HepG2 (cell line): Measurements from ENCODE around the gene OSGIN1. TPM values are rescaled to one million over a fixed set of nuclear protein-coding genes. Genes with fewer than 3 reads are reported as not detected.

Experiments
- ATAC-seq: fragments of 200-7000 bp; cut with Tn5 transposase; 3 replicates; pipeline ENCODE4 v1.9.1; 2020; ENCODE audit warnings: mild to moderate bottlenecking, moderate library complexity
- BruUV-seq: library from RNA; stranded (reverse); fragments of 400-500 nt; replicated peaks from 2 replicates; lab custom pipeline; 2021; lab: Mats Ljungman, UMichigan
- CTCF ChIA-PET: fragments of 300-600 bp; formaldehyde crosslinking; extraction: SDS; loops from one replicate; lab custom pipeline; 2021; ENCODE audit warnings: low total read pairs, inconsistent platforms, low intra/inter-chr PET ratio; lab: Yijun Ruan, JAX
- POLR2A ChIA-PET: fragments of 350-600 bp; sonication (Branson Sonifier 250); formaldehyde crosslinking; loops from one replicate; lab custom pipeline; 2020; ENCODE audit warnings: antibody characterized with exemption, inconsistent platforms; lab: Yijun Ruan, JAX
- DNase-seq: peaks from one replicate; pipeline ENCODE4 v3.0.0-alpha.2; 2015; ENCODE audit warnings: low spot score
- FAIRE-seq: peaks from 3 replicates; lab custom pipeline; 2011; peaks lifted over from hg19 to GRCh38; lab: Jason Lieb, UNC
- H2AFZ ChIP-seq: one replicate; pipeline ENCODE4 v1.6.1; 2011; ENCODE audit warnings: low read length, inconsistent platforms
- H3K27ac ChIP-seq: fragments of 300-600 bp; 3 replicates; pipeline ENCODE4 v1.8.0; 2011; ENCODE audit warnings: mixed run types, mild to moderate bottlenecking, mixed read lengths, low read length, inconsistent platforms; ENCODE audit not compliant: insufficient read depth; ENCODE audit errors: extremely low read length
- H3K27me3 ChIP-seq, 2 experiments: fragments of 200-600 bp in 1 of 2; 2 replicates in 1 of 2; 3 replicates in 1 of 2; pipeline versions ENCODE4 v1.6.0 to v1.8.0; 2011; ENCODE audit warnings: low read length in 2 of 2, mild to moderate bottlenecking in 2 of 2, moderate library complexity in 2 of 2, inconsistent platforms in 1 of 2; ENCODE audit not compliant: insufficient read depth in 2 of 2, control insufficient read depth in 1 of 2
- H3K36me3 ChIP-seq, 2 experiments: fragments of 200-600 bp in 1 of 2; replicated peaks in 1 of 2; 2 replicates in 1 of 2; 3 replicates in 1 of 2; pipeline versions ENCODE4 v1.5.1 to v1.8.0; 2011; ENCODE audit warnings: low read length in 2 of 2, inconsistent platforms in 1 of 2; ENCODE audit not compliant: insufficient read depth in 2 of 2, control insufficient read depth in 1 of 2
- H3K4me1 ChIP-seq: 2 replicates; pipeline ENCODE4 v1.5.1; 2012; ENCODE audit warnings: low read length, inconsistent platforms; ENCODE audit not compliant: insufficient read depth
- H3K4me2 ChIP-seq: 2 replicates; pipeline ENCODE4 v1.6.0; 2011; ENCODE audit warnings: low read depth, low read length, inconsistent platforms
- H3K4me3 ChIP-seq, 3 experiments: fragments of 200-600 bp in 1 of 3; sonication (generic), shearing (Covaris generic) in 1 of 3; replicated peaks in 1 of 3; 2 replicates each; pipeline ENCODE4 v1.5.1; 2011 to 2016; ENCODE audit warnings: low read length in 3 of 3, inconsistent platforms in 2 of 3, low read depth in 2 of 3, mild to moderate bottlenecking in 2 of 3, control low read depth in 1 of 3, mixed read lengths in 1 of 3; ENCODE audit not compliant: insufficient read depth in 1 of 3
- H3K79me2 ChIP-seq: one replicate; pipeline ENCODE4 v1.6.1; 2011; ENCODE audit warnings: low read length, inconsistent platforms; ENCODE audit not compliant: insufficient read depth
- H3K9ac ChIP-seq: 2 replicates; pipeline ENCODE4 v1.6.0; 2011; ENCODE audit warnings: mild to moderate bottlenecking, low read depth, low read length, inconsistent platforms; ENCODE audit not compliant: insufficient read depth
- H3K9me3 ChIP-seq: 2 replicates; pipeline ENCODE4 v1.5.1; 2012; ENCODE audit warnings: mild to moderate bottlenecking, low read length
- H4K20me1 ChIP-seq: 2 replicates; pipeline ENCODE4 v1.6.0; 2011; ENCODE audit warnings: inconsistent platforms, mild to moderate bottlenecking, low read length, moderate library complexity; ENCODE audit not compliant: insufficient read depth
- ARHGAP35 ChIP-seq: sonication (generic); formaldehyde crosslinking; IDR thresholded peaks from 2 replicates; pipeline ENCODE4 v1.9.0; 2022; ENCODE audit warnings: mild to moderate bottlenecking, inconsistent platforms, moderate library complexity, missing genetic modification reagents, borderline replicate concordance
- CREB1 ChIP-seq, 2 experiments: fragments of 450-650 bp in 1 of 2; IDR thresholded peaks; 2 replicates each; pipeline ENCODE4 v1.6.1; 2016 to 2017; ENCODE audit warnings: control low read depth in 1 of 2, mild to moderate bottlenecking in 1 of 2, missing compliant biosample characterization in 1 of 2, missing genetic modification characterization in 1 of 2
- HNF4G ChIP-seq, 2 experiments: sonication (generic) in 1 of 2; formaldehyde crosslinking in 1 of 2; IDR thresholded peaks; 2 replicates each; pipeline versions ENCODE4 v1.4.0 to v1.6.1; 2011 to 2020; ENCODE audit warnings: borderline replicate concordance in 2 of 2, low read depth in 2 of 2, mild to moderate bottlenecking in 2 of 2, low read length in 1 of 2, missing genetic modification reagents in 1 of 2, moderate library complexity in 1 of 2
- TCF12 ChIP-seq, 2 experiments: fragments of 450-650 bp in 1 of 2; sonication (generic) in 1 of 2; formaldehyde crosslinking in 1 of 2; IDR thresholded peaks; 2 replicates each; pipeline versions ENCODE4 v1.6.1 to v1.8.0; 2017 to 2022; ENCODE audit warnings: antibody characterized with exemption in 1 of 2, mild to moderate bottlenecking in 1 of 2, missing genetic modification reagents in 1 of 2, moderate library complexity in 1 of 2
- ZNF562 ChIP-seq: sonication (generic); formaldehyde crosslinking; IDR thresholded peaks from 2 replicates; pipeline ENCODE4 v1.8.0; 2022; ENCODE audit warnings: missing genetic modification reagents, borderline replicate concordance
- ZNF577 ChIP-seq: sonication (generic); formaldehyde crosslinking; IDR thresholded peaks from 2 replicates; pipeline ENCODE4 v1.4.0; 2020; ENCODE audit warnings: mild to moderate bottlenecking, low read depth, missing genetic modification reagents, borderline replicate concordance
- WGBS: methylation state at CpG from one replicate; pipeline ENCODE4 v1.1.6; 2017; ENCODE audit warnings: low lambda C conversion rate; 5-methylcytosine and 5-hydroxymethylcytosine counted together
- in situ Hi-C: cut with HindIII; loops from 2 replicates; pipeline ENCODE4 v1.10.0; 2017; ENCODE audit warnings: low pct_unique_long_range_greater_than_20kb; ENCODE audit not compliant: extremely low pct_ligation_motif_present
- intact Hi-C: fragments of 100-400 bp; cut with micrococcal nuclease; formaldehyde crosslinking; loops from one replicate; pipeline ENCODE4 v1.10.0; 2022; ENCODE audit not compliant: unreplicated experiment
- polyA plus RNA-seq, 8 experiments: library from polyadenylated mRNA; depleted of rRNA in 3 of 8; stranded (reverse) in 7 of 8; unstranded in 1 of 8; fragments of >200 nt; fragmentation: Illumina TruSeq in 4 of 8; extraction: Trizol in 4 of 8; gene quantifications; 2 replicates each; pipeline versions ENCODE4 v1.2.1 to v1.2.3, GENCODE V29; 2011 to 2016; ENCODE audit warnings: low read depth in 4 of 8, missing spikeins in 1 of 8, mixed read lengths in 1 of 8; ENCODE audit not compliant: insufficient read depth in 1 of 8
- total RNA-seq, 5 experiments: library from RNA; depleted of rRNA; stranded (reverse); fragments of >200 nt; fragmentation: Illumina TruSeq; extraction: Trizol; gene quantifications; 2 replicates each; pipeline ENCODE4 v1.2.3, GENCODE V29; 2016; ENCODE audit warnings: low read depth in 1 of 5
- TF ChIP-seq, protein P1 (sequence below): sonication (generic); formaldehyde crosslinking; conservative IDR thresholded peaks from 2 replicates; pipeline ENCODE4 v1.8.0; 2022; ENCODE audit warnings: low read depth, missing genetic modification reagents
- TF ChIP-seq, protein P2 (sequence below): sonication (generic); formaldehyde crosslinking; IDR thresholded peaks from 2 replicates; pipeline ENCODE4 v1.5.1; 2020; ENCODE audit warnings: missing genetic modification reagents, mild to moderate bottlenecking, borderline replicate concordance
- TF ChIP-seq, protein P3 (sequence below): sonication (generic); formaldehyde crosslinking; IDR thresholded peaks from 2 replicates; pipeline ENCODE4 v1.9.0; 2021; ENCODE audit warnings: missing genetic modification reagents, borderline replicate concordance

Gene OSGIN1
- total and polyA plus RNA-seq, 2 of the 13 experiments (the other 11 are each of a cell fraction or from before 2014, with no cell fraction given) = 20.5 to 27.1 TPM

GRCh38 chr16:83912519-83913244, 40.4 kb upstream of the OSGIN1 start:
- FAIRE-seq (no peak), DNase-seq (no peak), ATAC-seq (no peak)
- no peaks in the 10 kb centered on the region for H3K27me3 ChIP-seq
- no peak overlapping the region for H3K4me3 ChIP-seq
- H3K4me2 ChIP-seq = no peak overlapping the region
- H3K4me1 ChIP-seq = no peaks in the 10 kb centered on the region
- H2AFZ ChIP-seq = no peak overlapping the region
- in situ Hi-C loops (no loop called here), intact Hi-C loops (no loop called here)
- H3K9me3 ChIP-seq = no peaks in the 10 kb centered on the region
- TF ChIP-seq HNF4G (IDR thresholded peaks at IDR 0.05; ENCODE audit: borderline replicate concordance, low read depth, low read length) (no peak), HNF4G (CRISPR knock-in tag; IDR thresholded peaks at IDR 0.05; ENCODE audit: borderline replicate concordance, low read depth) (no peak), CREB1 (IDR thresholded peaks at IDR 0.05) (0 out of 2 replicates have a peak, but pooled peaks have one; percentile 31), CREB1 (CRISPR knock-in tag; IDR thresholded peaks at IDR 0.05) (no peak)
- TF ChIP-seq, protein P1, sequence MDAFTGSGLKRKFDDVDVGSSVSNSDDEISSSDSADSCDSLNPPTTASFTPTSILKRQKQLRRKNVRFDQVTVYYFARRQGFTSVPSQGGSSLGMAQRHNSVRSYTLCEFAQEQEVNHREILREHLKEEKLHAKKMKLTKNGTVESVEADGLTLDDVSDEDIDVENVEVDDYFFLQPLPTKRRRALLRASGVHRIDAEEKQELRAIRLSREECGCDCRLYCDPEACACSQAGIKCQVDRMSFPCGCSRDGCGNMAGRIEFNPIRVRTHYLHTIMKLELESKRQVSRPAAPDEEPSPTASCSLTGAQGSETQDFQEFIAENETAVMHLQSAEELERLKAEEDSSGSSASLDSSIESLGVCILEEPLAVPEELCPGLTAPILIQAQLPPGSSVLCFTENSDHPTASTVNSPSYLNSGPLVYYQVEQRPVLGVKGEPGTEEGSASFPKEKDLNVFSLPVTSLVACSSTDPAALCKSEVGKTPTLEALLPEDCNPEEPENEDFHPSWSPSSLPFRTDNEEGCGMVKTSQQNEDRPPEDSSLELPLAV = no peak
- peaks cover 14 to 33% of the 10 kb centered on the region in 2 experiments for H3K36me3 ChIP-seq
- WGBS = 91% methylated on average over 12 of the region's 12 CpGs
- POLR2A ChIA-PET = no interaction called here
- no peak overlapping the region for H3K9ac ChIP-seq
- H3K27ac ChIP-seq = no peak overlapping the region
- H3K79me2 ChIP-seq = no peaks in the 10 kb centered on the region
- BruUV-seq = no TSS peak
- no peaks in the 10 kb centered on the region; the same call in 1 of the 2 replicates for H4K20me1 ChIP-seq
- CTCF ChIA-PET = no interaction called here

GRCh38 chr16:83913245-83913633, 39.8 kb upstream of the OSGIN1 start:
- Histone ChIP-seq H3K4me2 (no peak overlapping the region), H3K27me3 (no peaks in the 10 kb centered on the region), H3K27ac (no peak overlapping the region), H3K4me1 (no peaks in the 10 kb centered on the region), H3K9ac (no peak overlapping the region), H3K79me2 (no peaks in the 10 kb centered on the region), H3K9me3 (no peaks in the 10 kb centered on the region), H2AFZ (no peak overlapping the region), H3K4me3 (no peak overlapping the region), H4K20me1 (no peaks in the 10 kb centered on the region; the same call in 1 of the 2 replicates), H3K36me3 (peaks cover 16 to 34% of the 10 kb centered on the region in 2 experiments)
- in situ Hi-C loops = no loop called here
- intact Hi-C loops = no loop called here
- no peak for FAIRE-seq
- DNase-seq = no peak
- 96% methylated on average over 15 of the region's 15 CpGs for WGBS
- BruUV-seq = no TSS peak
- POLR2A ChIA-PET = no interaction called here
- CTCF ChIA-PET = no interaction called here
- ATAC-seq = no peak
- TF ChIP-seq ZNF562 (CRISPR knock-in tag) (no peak), ZNF577 (CRISPR knock-in tag) (no peak), TCF12 (IDR thresholded peaks at IDR 0.05) (no peak), TCF12 (CRISPR knock-in tag; IDR thresholded peaks at IDR 0.05) (no peak), ARHGAP35 (no peak)
- TF ChIP-seq, protein P2, sequence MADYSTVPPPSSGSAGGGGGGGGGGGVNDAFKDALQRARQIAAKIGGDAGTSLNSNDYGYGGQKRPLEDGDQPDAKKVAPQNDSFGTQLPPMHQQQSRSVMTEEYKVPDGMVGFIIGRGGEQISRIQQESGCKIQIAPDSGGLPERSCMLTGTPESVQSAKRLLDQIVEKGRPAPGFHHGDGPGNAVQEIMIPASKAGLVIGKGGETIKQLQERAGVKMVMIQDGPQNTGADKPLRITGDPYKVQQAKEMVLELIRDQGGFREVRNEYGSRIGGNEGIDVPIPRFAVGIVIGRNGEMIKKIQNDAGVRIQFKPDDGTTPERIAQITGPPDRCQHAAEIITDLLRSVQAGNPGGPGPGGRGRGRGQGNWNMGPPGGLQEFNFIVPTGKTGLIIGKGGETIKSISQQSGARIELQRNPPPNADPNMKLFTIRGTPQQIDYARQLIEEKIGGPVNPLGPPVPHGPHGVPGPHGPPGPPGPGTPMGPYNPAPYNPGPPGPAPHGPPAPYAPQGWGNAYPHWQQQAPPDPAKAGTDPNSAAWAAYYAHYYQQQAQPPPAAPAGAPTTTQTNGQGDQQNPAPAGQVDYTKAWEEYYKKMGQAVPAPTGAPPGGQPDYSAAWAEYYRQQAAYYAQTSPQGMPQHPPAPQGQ (CRISPR knock-in tag) = no peak
- TF ChIP-seq, protein P3, sequence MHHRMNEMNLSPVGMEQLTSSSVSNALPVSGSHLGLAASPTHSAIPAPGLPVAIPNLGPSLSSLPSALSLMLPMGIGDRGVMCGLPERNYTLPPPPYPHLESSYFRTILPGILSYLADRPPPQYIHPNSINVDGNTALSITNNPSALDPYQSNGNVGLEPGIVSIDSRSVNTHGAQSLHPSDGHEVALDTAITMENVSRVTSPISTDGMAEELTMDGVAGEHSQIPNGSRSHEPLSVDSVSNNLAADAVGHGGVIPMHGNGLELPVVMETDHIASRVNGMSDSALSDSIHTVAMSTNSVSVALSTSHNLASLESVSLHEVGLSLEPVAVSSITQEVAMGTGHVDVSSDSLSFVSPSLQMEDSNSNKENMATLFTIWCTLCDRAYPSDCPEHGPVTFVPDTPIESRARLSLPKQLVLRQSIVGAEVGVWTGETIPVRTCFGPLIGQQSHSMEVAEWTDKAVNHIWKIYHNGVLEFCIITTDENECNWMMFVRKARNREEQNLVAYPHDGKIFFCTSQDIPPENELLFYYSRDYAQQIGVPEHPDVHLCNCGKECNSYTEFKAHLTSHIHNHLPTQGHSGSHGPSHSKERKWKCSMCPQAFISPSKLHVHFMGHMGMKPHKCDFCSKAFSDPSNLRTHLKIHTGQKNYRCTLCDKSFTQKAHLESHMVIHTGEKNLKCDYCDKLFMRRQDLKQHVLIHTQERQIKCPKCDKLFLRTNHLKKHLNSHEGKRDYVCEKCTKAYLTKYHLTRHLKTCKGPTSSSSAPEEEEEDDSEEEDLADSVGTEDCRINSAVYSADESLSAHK (CRISPR knock-in tag) = no peak
